H9 (cell line): ENCODE results near the gene GPR161. TPM values are rescaled to one million over a fixed set of nuclear protein-coding genes. Genes with fewer than 3 reads are reported as not detected.

Experiments
- DNase-seq: peaks from one replicate; pipeline ENCODE4 v3.0.0-alpha.2; 2017
- H2AFZ ChIP-seq: one replicate; pipeline ENCODE4 v1.6.1; 2013; ENCODE audit warnings: mild to moderate bottlenecking, low read length, control low read depth, moderate library complexity
- H2AK5ac ChIP-seq: 2 replicates; pipeline ENCODE4 v1.6.1; 2013; ENCODE audit warnings: low read length, control low read depth, mixed read lengths; ENCODE audit not compliant: insufficient read length
- H2BK120ac ChIP-seq: one replicate; pipeline ENCODE4 v1.6.1; 2013; ENCODE audit warnings: low read depth, mild to moderate bottlenecking, low read length, control low read depth, inconsistent platforms; ENCODE audit not compliant: poor library complexity, severe bottlenecking
- H2BK12ac ChIP-seq: 2 replicates; pipeline ENCODE4 v1.6.1; 2013; ENCODE audit warnings: low read length, control low read depth, mixed read lengths, low read depth; ENCODE audit not compliant: insufficient read length
- H2BK15ac ChIP-seq: 2 replicates; pipeline ENCODE4 v1.6.1; 2013; ENCODE audit warnings: low read depth, low read length, control low read depth
- H2BK20ac ChIP-seq: one replicate; pipeline ENCODE4 v1.6.1; 2013; ENCODE audit warnings: low read depth, mild to moderate bottlenecking, low read length, control low read depth, inconsistent platforms; ENCODE audit not compliant: poor library complexity, severe bottlenecking
- H2BK5ac ChIP-seq: 2 replicates; pipeline ENCODE4 v1.6.1; 2013; ENCODE audit warnings: low read length, control low read depth, mixed read lengths; ENCODE audit not compliant: insufficient read length
- H3K14ac ChIP-seq: 2 replicates; pipeline ENCODE4 v1.6.1; 2013; ENCODE audit warnings: low read length, control low read depth; ENCODE audit not compliant: insufficient read depth
- H3K18ac ChIP-seq: 2 replicates; pipeline ENCODE4 v1.6.1; 2013; ENCODE audit warnings: low read depth, mild to moderate bottlenecking, mixed read lengths, low read length, control low read depth; ENCODE audit not compliant: insufficient read length
- H3K23ac ChIP-seq: 2 replicates; pipeline ENCODE4 v1.6.1; 2013; ENCODE audit warnings: low read length, control low read depth, mixed read lengths, low read depth; ENCODE audit not compliant: insufficient read length
- H3K23me2 ChIP-seq: 2 replicates; pipeline ENCODE4 v1.6.1; 2013; ENCODE audit warnings: low read depth, mild to moderate bottlenecking, mixed read lengths, low read length, control low read depth; ENCODE audit not compliant: insufficient read length, poor library complexity, severe bottlenecking
- H3K27ac ChIP-seq: 2 replicates; pipeline ENCODE4 v1.5.1; 2013; ENCODE audit warnings: low read length, control low read depth, mixed read lengths, low read depth; ENCODE audit not compliant: insufficient read length
- H3K27me3 ChIP-seq: 2 replicates; pipeline ENCODE4 v1.6.1; 2013; ENCODE audit warnings: low read length, control low read depth, inconsistent platforms; ENCODE audit not compliant: insufficient read depth
- H3K4ac ChIP-seq: 2 replicates; pipeline ENCODE4 v1.6.1; 2013; ENCODE audit warnings: low read depth, mild to moderate bottlenecking, control low read depth, inconsistent platforms, low read length, moderate library complexity
- H3K4me1 ChIP-seq: 2 replicates; pipeline ENCODE4 v1.6.1; 2013; ENCODE audit warnings: low read length, control low read depth, inconsistent platforms; ENCODE audit not compliant: insufficient read depth
- H3K4me2 ChIP-seq: 2 replicates; pipeline ENCODE4 v1.6.1; 2013; ENCODE audit warnings: low read length, control low read depth, mixed read lengths; ENCODE audit not compliant: insufficient read length, insufficient read depth
- H3K56ac ChIP-seq: 2 replicates; pipeline ENCODE4 v1.6.1; 2013; ENCODE audit warnings: low read depth, mild to moderate bottlenecking, mixed read lengths, low read length, control low read depth; ENCODE audit not compliant: insufficient read length
- H3K79me1 ChIP-seq: 2 replicates; pipeline ENCODE4 v1.6.1; 2013; ENCODE audit warnings: low read depth, mild to moderate bottlenecking, moderate library complexity, low read length, control low read depth, inconsistent platforms; ENCODE audit not compliant: insufficient read depth, poor library complexity, severe bottlenecking
- H3K79me2 ChIP-seq: 2 replicates; pipeline ENCODE4 v1.6.1; 2013; ENCODE audit warnings: low read length, control low read depth, inconsistent platforms; ENCODE audit not compliant: insufficient read depth
- H3K9ac ChIP-seq: 2 replicates; pipeline ENCODE4 v1.6.1; 2013; ENCODE audit warnings: low read length, control low read depth, mixed read lengths; ENCODE audit not compliant: insufficient read length; ENCODE audit errors: extremely low read depth
- H3K9me3 ChIP-seq: one replicate; pipeline ENCODE4 v1.6.1; 2013; ENCODE audit warnings: low read depth, low read length, inconsistent platforms; ENCODE audit not compliant: control insufficient read depth
- H3T11ph ChIP-seq: one replicate; pipeline ENCODE4 v1.6.1; 2013; ENCODE audit warnings: mild to moderate bottlenecking, low read length, control low read depth, inconsistent platforms
- H4K20me1 ChIP-seq: one replicate; pipeline ENCODE4 v1.6.1; 2013; ENCODE audit not compliant: control insufficient read depth, insufficient read length, insufficient read depth
- H4K5ac ChIP-seq: 2 replicates; pipeline ENCODE4 v1.6.1; 2013; ENCODE audit warnings: low read depth, mild to moderate bottlenecking, mixed read lengths, low read length, control low read depth; ENCODE audit not compliant: insufficient read length
- H4K8ac ChIP-seq: replicated peaks from 2 replicates; pipeline ENCODE4 v1.6.1; 2013; ENCODE audit warnings: low read length, control low read depth, mixed read lengths, low read depth; ENCODE audit not compliant: insufficient read length
- H4K91ac ChIP-seq: 2 replicates; pipeline ENCODE4 v1.6.1; 2013; ENCODE audit warnings: low read depth, mild to moderate bottlenecking, moderate library complexity, mixed read lengths, low read length, control low read depth; ENCODE audit not compliant: insufficient read length
- H3K27ac Mint-ChIP-seq, 3 experiments: 2 replicates in 2 of 3; 3 replicates in 1 of 3; pipeline ENCODE4 v1.8.0; 2020 to 2021; ENCODE audit warnings: mixed read lengths in 3 of 3, mild to moderate bottlenecking in 1 of 3, moderate library complexity in 1 of 3
- H3K27me3 Mint-ChIP-seq: 2 replicates; pipeline ENCODE4 v1.8.0; 2021; ENCODE audit warnings: low read depth, mild to moderate bottlenecking, moderate library complexity, mixed read lengths
- H3K36me3 Mint-ChIP-seq, 3 experiments: 2 replicates in 2 of 3; 3 replicates in 1 of 3; pipeline ENCODE4 v1.8.0; 2020 to 2021; ENCODE audit warnings: low read depth in 3 of 3, mixed read lengths in 3 of 3; ENCODE audit not compliant: insufficient read depth in 1 of 3
- H3K4me1 Mint-ChIP-seq, 2 experiments: 2 replicates each; pipeline ENCODE4 v1.8.0; 2020; ENCODE audit warnings: mixed read lengths in 2 of 2
- H3K4me3 Mint-ChIP-seq, 2 experiments: 2 replicates in 1 of 2; 3 replicates in 1 of 2; pipeline ENCODE4 v1.8.0; 2020 to 2021; ENCODE audit warnings: mild to moderate bottlenecking in 2 of 2, mixed read lengths in 2 of 2, moderate library complexity in 1 of 2
- H3K9me3 Mint-ChIP-seq, 2 experiments: 2 replicates in 1 of 2; 3 replicates in 1 of 2; pipeline ENCODE4 v1.8.0; 2020; ENCODE audit warnings: mild to moderate bottlenecking in 2 of 2, mixed read lengths in 2 of 2, moderate library complexity in 1 of 2
- CTCF ChIP-seq: fragments of 200-600 bp; sonication (generic); conservative IDR thresholded peaks from 3 replicates; pipeline ENCODE4 v1.8.0; 2021; ENCODE audit warnings: antibody characterized with exemption, mild to moderate bottlenecking
- WGBS: extraction: QIAGEN DNeasy Blood & Tissue Kit; methylation state at CpG from one replicate; pipeline ENCODE4 v1.1.7; 2013; ENCODE audit warnings: missing lambda C conversion rate, low lambda C conversion rate, mixed read lengths; ENCODE audit not compliant: insufficient read length; ENCODE audit errors: extremely low coverage; 5-methylcytosine and 5-hydroxymethylcytosine counted together
- total RNA-seq: library from RNA; stranded (reverse); gene quantifications from 2 replicates; pipeline ENCODE4 v1.2.1, GENCODE V29; 2021

The GPR161 gene
- total RNA-seq, 1 experiment from 2014 or later, result 10.6 TPM

- H2BK20ac ChIP-seq, result no peak overlapping the region
- Mint-ChIP-seq H3K4me3 (no peak overlapping the region), H3K27ac (no peak overlapping the region), H3K27me3 (no peaks in the 10 kb centered on the region), H3K36me3 (peaks cover 0 to 12% (median 5%) of the 10 kb centered on the region in 3 experiments; a peak in 4 of 7 replicates), H3K9me3 (no peaks in the 10 kb centered on the region), H3K4me1 (no peaks in the 10 kb centered on the region)
- H3K23ac ChIP-seq, result no peak overlapping the region
- no peak overlapping the region for H2AK5ac ChIP-seq
- H2BK120ac ChIP-seq, result no peak overlapping the region
- H3K4me1 ChIP-seq, result no peaks in the 10 kb centered on the region
- no peaks in the 10 kb centered on the region for H4K20me1 ChIP-seq
- H3K79me1 ChIP-seq, result no peaks in the 10 kb centered on the region
- no peak for TF ChIP-seq CTCF
- no peak overlapping the region for H2BK5ac ChIP-seq
- H4K8ac ChIP-seq, result no peak overlapping the region
- no peak overlapping the region for H3K4ac ChIP-seq
- H3K56ac ChIP-seq, result no peak overlapping the region
- no peak overlapping the region for H3K4me2 ChIP-seq
- H4K91ac ChIP-seq, result no peak overlapping the region
- H2AFZ ChIP-seq, result no peak overlapping the region
- H3K27ac ChIP-seq, result no peak overlapping the region
- H3T11ph ChIP-seq, result no peak overlapping the region
- DNase-seq, result no peak
- H4K5ac ChIP-seq, result no peak overlapping the region
- WGBS, result no CpG with 5 or more reads among the region's 4 CpGs
- H3K9me3 ChIP-seq, result no peaks in the 10 kb centered on the region
- H3K18ac ChIP-seq, result no peak overlapping the region
- no peak overlapping the region for H2BK15ac ChIP-seq
- no peak overlapping the region for H3K9ac ChIP-seq
- H3K23me2 ChIP-seq, result no peaks in the 10 kb centered on the region
- H3K27me3 ChIP-seq, result no peaks in the 10 kb centered on the region
- H3K79me2 ChIP-seq, result no peaks in the 10 kb centered on the region
- H2BK12ac ChIP-seq, result no peak overlapping the region
- no peak overlapping the region for H3K14ac ChIP-seq
These were observed 105.1 kb downstream of the GPR161 start for GRCh38 chr1:168031627-168032026.
